ENCODE data around the gene MTERF4.

The MTERF4 gene, protein sequence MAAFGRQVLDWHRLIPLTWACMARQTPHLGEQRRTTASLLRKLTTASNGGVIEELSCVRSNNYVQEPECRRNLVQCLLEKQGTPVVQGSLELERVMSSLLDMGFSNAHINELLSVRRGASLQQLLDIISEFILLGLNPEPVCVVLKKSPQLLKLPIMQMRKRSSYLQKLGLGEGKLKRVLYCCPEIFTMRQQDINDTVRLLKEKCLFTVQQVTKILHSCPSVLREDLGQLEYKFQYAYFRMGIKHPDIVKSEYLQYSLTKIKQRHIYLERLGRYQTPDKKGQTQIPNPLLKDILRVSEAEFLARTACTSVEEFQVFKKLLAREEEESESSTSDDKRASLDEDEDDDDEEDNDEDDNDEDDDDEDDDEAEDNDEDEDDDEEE

GRCh38 chr2:241102239-241102803 is at the start of gene MTERF4:
Gene MTERF4, minus strand, starts transcription at chr2:241102287. Its CDS starts 14 bp downstream, at chr2:241102273.
- Histone ChIP-seq H3K4me1 (ENCODE audit: insufficient read depth, low read length, poor library complexity, severe bottlenecking) (peaks cover 21% of the 10 kb centered on the region), H3K36me3 (ENCODE audit: insufficient read depth, low read length) (peaks cover 6% of the 10 kb centered on the region; the same call in 1 of the 2 replicates), H3K9ac (ENCODE audit: low read depth, low read length, poor library complexity, severe bottlenecking) (peak within 1 kb of the TSS; percentile 97), H4K20me1 (ENCODE audit: insufficient read depth, low read length, poor library complexity, severe bottlenecking) (no peaks in the 10 kb centered on the region), H2AFZ (ENCODE audit: low read length) (peak within 1 kb of the TSS; percentile 100), H3K4me3 (ENCODE audit: low read length, poor library complexity, severe bottlenecking) (peak within 1 kb of the TSS; percentile 98), H3F3A (ENCODE audit: low read depth) (no peaks in the 10 kb centered on the region), H3K4me2 (ENCODE audit: low read depth, low read length, poor library complexity, severe bottlenecking) (peak within 1 kb of the TSS; percentile 95), H3K9me2 (replicated peaks; ENCODE audit: low read depth, low read length) (no peaks in the 10 kb centered on the region), H3K79me2 (ENCODE audit: insufficient read depth, low read length) (peaks cover 53% of the 10 kb centered on the region), H3K9me3 (ENCODE audit: insufficient read depth, low read depth, low read length) (no peaks in the 10 kb centered on the region), H3K27me3 (ENCODE audit: insufficient read depth, low read length, poor library complexity, severe bottlenecking) (no peaks in the 10 kb centered on the region)
- TF ChIP-seq CTCF (conservative IDR thresholded peaks at IDR 0.05; ENCODE audit: low read length) (no peak), EZH2phosphoT487 (IDR thresholded peaks at IDR 0.05; ENCODE audit: borderline replicate concordance) (no peak)

DNA sequence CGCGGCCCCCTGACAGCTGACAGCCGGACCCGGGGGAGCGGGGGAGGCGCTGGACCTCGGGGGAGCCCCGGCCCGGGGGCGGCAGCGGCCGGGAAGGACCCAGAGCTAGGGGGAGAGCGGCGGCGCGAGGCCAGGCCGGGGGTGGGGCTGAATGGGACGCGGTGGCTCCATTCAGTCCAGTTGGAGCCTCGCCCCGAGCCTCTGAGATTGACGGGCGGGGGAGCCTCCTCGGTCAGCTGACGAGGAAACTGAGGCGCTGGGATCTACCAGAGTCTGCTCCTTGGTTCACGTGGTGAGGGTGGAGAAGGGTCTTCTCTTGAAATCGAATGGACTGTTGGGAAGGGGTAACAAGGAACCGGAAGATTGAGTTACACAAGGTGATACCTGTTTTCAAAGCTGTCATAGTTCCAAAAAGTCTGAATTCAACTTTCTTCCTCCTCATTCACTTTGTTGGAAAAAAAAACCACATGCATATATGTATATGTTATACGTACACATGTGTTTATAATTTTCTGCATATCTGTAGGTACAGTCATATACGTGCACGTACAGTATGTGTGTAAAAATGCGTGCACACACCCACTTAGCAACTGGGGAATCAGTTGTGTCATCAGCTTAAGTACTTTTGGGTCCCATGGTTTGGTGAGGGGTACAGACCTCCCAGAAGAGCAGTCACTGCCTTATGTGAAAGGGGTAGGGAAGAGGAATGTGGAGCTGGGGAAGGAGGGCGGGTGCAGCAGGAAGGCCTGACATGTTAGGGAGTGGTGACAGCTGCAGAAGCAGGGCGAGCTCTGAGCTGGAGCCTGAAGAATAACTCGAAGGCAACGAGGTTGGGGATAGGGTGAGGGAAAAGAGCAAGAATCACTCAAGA is 48.8 kb upstream of the MTERF4 start:
- no peaks in the 10 kb centered on the region for H3K27me3 ChIP-seq (ENCODE audit: insufficient read depth, low read length, poor library complexity, severe bottlenecking)
- H3F3A ChIP-seq (ENCODE audit: low read depth), result no peaks in the 10 kb centered on the region
- H3K36me3 ChIP-seq (ENCODE audit: insufficient read depth, low read length), result no peaks in the 10 kb centered on the region
- peak overlapping the region; percentile 82 for H3K9ac ChIP-seq (ENCODE audit: low read depth, low read length, poor library complexity, severe bottlenecking)
- peak overlapping the region; percentile 81 for H3K4me3 ChIP-seq (ENCODE audit: low read length, poor library complexity, severe bottlenecking)
- H4K20me1 ChIP-seq (ENCODE audit: insufficient read depth, low read length, poor library complexity, severe bottlenecking), result peaks cover 30% of the 10 kb centered on the region
- peaks cover 30% of the 10 kb centered on the region for H3K4me1 ChIP-seq (ENCODE audit: insufficient read depth, low read length, poor library complexity, severe bottlenecking)
- H3K4me2 ChIP-seq (ENCODE audit: low read depth, low read length, poor library complexity, severe bottlenecking), result peak overlapping the region; percentile 100
- TF ChIP-seq CTCF (conservative IDR thresholded peaks at IDR 0.05; ENCODE audit: low read length), result no peak
- TF ChIP-seq EZH2phosphoT487 (IDR thresholded peaks at IDR 0.05; ENCODE audit: borderline replicate concordance), result no peak
- no peaks in the 10 kb centered on the region for H3K9me3 ChIP-seq (ENCODE audit: insufficient read depth, low read depth, low read length)
- peaks cover 40% of the 10 kb centered on the region for H3K79me2 ChIP-seq (ENCODE audit: insufficient read depth, low read length)
- H3K9me2 ChIP-seq (replicated peaks; ENCODE audit: low read depth, low read length), result no peaks in the 10 kb centered on the region
- H2AFZ ChIP-seq (ENCODE audit: low read length), result peak overlapping the region; percentile 87

- Histone ChIP-seq H2AFZ (ENCODE audit: low read length) (peak within 1 kb of the TSS; percentile 98), H3K36me3 (ENCODE audit: insufficient read depth, low read length) (no peaks in the 10 kb centered on the region), H3K9me2 (replicated peaks; ENCODE audit: low read depth, low read length) (no peaks in the 10 kb centered on the region), H3K79me2 (ENCODE audit: insufficient read depth, low read length) (peaks cover 44% of the 10 kb centered on the region), H3K9ac (ENCODE audit: low read depth, low read length, poor library complexity, severe bottlenecking) (peak within 1 kb of the TSS; percentile 82), H3K9me3 (ENCODE audit: insufficient read depth, low read depth, low read length) (no peaks in the 10 kb centered on the region), H3K4me3 (ENCODE audit: low read length, poor library complexity, severe bottlenecking) (peak within 1 kb of the TSS; percentile 81), H3F3A (ENCODE audit: low read depth) (no peaks in the 10 kb centered on the region), H3K4me1 (ENCODE audit: insufficient read depth, low read length, poor library complexity, severe bottlenecking) (peaks cover 30% of the 10 kb centered on the region), H3K4me2 (ENCODE audit: low read depth, low read length, poor library complexity, severe bottlenecking) (peak within 1 kb of the TSS; percentile 100), H3K27me3 (ENCODE audit: insufficient read depth, low read length, poor library complexity, severe bottlenecking) (no peaks in the 10 kb centered on the region), H4K20me1 (ENCODE audit: insufficient read depth, low read length, poor library complexity, severe bottlenecking) (peaks cover 32% of the 10 kb centered on the region)
- TF ChIP-seq CTCF (conservative IDR thresholded peaks at IDR 0.05; ENCODE audit: low read length), result no peak
- TF ChIP-seq EZH2phosphoT487 (IDR thresholded peaks at IDR 0.05; ENCODE audit: borderline replicate concordance), result no peak
These were observed 48.0 kb upstream of the MTERF4 start, which contains the start of gene PPP1R7 for GRCh38 chr2:241149925-241150659. Gene PPP1R7, plus strand, starts transcription at chr2:241150467. Its CDS starts 29 bp downstream, at chr2:241150496.
